ENCODE measurements around the gene KRTAP10-11. TPM values are rescaled to one million over a fixed set of nuclear protein-coding genes. Genes with fewer than 3 reads are reported as not detected.
"Not testable (repeated sequence)": the region's sequence is repeated elsewhere in the genome, so short reads cannot be mapped to it uniquely, and the experiment has no call there.

The KRTAP10-11 gene
- polyA plus RNA-seq, 2 of the 4 experiments (the other 2 are of a cell fraction) = not detected

GRCh38 chr21:44637018-44637850 lies 9.0 kb upstream of the KRTAP10-11 start, which contains the start of gene KRTAP10-10:
Gene KRTAP10-10 (plus strand): TSS chr21:44637356. CDS start chr21:44637418, 62 bp downstream.
- FAIRE-seq = no peak

GRCh38 chr21:44637851-44638348 lies 8.3 kb upstream of the KRTAP10-11 start:
- DNase-seq (ENCODE audit: low read depth in 1 of 2, low spot score in 1 of 2); H3K4me2 ChIP-seq; FAIRE-seq; CTCF ChIA-PET; H3K9me3 ChIP-seq; H3K4me1 ChIP-seq; H3K4me3 ChIP-seq; POLR2A ChIA-PET; H3K27ac ChIP-seq: not testable (repeated sequence)
- WGBS (ENCODE audit: missing lambda C conversion rate) = 73% methylated on average over 3 of the region's 12 CpGs
- 0 out of 6 replicates have a peak, but pooled peaks of 1 of the 2 experiments have one; percentile 13 for ATAC-seq

More at GRCh38 chr21:44637018-44637850, 9.0 kb upstream of the KRTAP10-11 start, which contains the start of gene KRTAP10-10:
- no peak within 1 kb of the TSS for H3K27ac ChIP-seq
- H3K4me2 ChIP-seq = no peak within 1 kb of the TSS
- peaks cover 3% of the 10 kb centered on the region; the same call in 2 of the 3 replicates for H3K9me3 ChIP-seq
- no peaks in the 10 kb centered on the region for H3K4me1 ChIP-seq
- DNase-seq (ENCODE audit: low read depth in 1 of 2, low spot score in 1 of 2) (no peak), ATAC-seq (no peak; a peak in 1 of 6 replicates)
- TF ChIP-seq BHLHE40 (IDR thresholded peaks at IDR 0.05; ENCODE audit: low read depth, low read length) (no peak), FOSB (CRISPR knock-in tag; IDR thresholded peaks at IDR 0.05) (no peak), JUN (IDR thresholded peaks at IDR 0.05) (no peak), POLR2AphosphoS2 (conservative IDR thresholded peaks at IDR 0.05; ENCODE audit: low read length) (no peak), ZNF302 (CRISPR knock-in tag; IDR thresholded peaks at IDR 0.05) (no peak), RCOR1 (IDR thresholded peaks at IDR 0.05; ENCODE audit: low read depth, low read length) (no peak), CTCF (IDR thresholded peaks at IDR 0.05) (no peak), HOXB13 (CRISPR knock-in tag; IDR thresholded peaks at IDR 0.05; ENCODE audit: low read depth) (no peak), ZSCAN20 (CRISPR knock-in tag; IDR thresholded peaks at IDR 0.05) (no peak), CBX8 (IDR thresholded peaks at IDR 0.05) (no peak), NR3C1 (IDR thresholded peaks at IDR 0.05) (no peak), NFE2L2 (conservative IDR thresholded peaks at IDR 0.05; ENCODE audit: low read length) (no peak), HOXA7 (CRISPR knock-in tag; IDR thresholded peaks at IDR 0.05) (no peak), BCL3 (IDR thresholded peaks at IDR 0.05) (no peak), EP300 (IDR thresholded peaks at IDR 0.05) (no peak), FOXS1 (CRISPR knock-in tag; IDR thresholded peaks at IDR 0.05) (no peak)
- WGBS (ENCODE audit: missing lambda C conversion rate) = 52% methylated on average over 11 of the region's 21 CpGs
- POLR2A ChIA-PET = no interaction called here
- H3K4me3 ChIP-seq = no peak within 1 kb of the TSS
- CTCF ChIA-PET = interaction anchor here (1.2 kb wide), 1 partner anchor 16 kb away, joined by 3 read pairs; no protein-coding TSS in a partner anchor

- ATAC-seq; POLR2A ChIA-PET; FAIRE-seq; DNase-seq (ENCODE audit: low read depth in 1 of 2, low spot score in 1 of 2); H3K4me1 ChIP-seq; H3K9me3 ChIP-seq; H3K4me3 ChIP-seq; H3K27ac ChIP-seq; H3K4me2 ChIP-seq: not testable (repeated sequence)
- WGBS (ENCODE audit: missing lambda C conversion rate) = 28% methylated on average over 2 of the region's 21 CpGs
- CTCF ChIA-PET = interaction anchor here (0.6 kb wide), 1 partner anchor 24 kb away, joined by 5 read pairs; no protein-coding TSS in a partner anchor
Measured at GRCh38 chr21:44638506-44639330, 7.5 kb upstream of the KRTAP10-11 start.

All from A549 (cell line).